SK-N-SH (cell line): Measurements from ENCODE around the gene MRM1. TPM values are rescaled to one million over a fixed set of nuclear protein-coding genes. Genes with fewer than 3 reads are reported as not detected.

Experiments
- CTCF ChIA-PET: fragments of 300-600, 350-600 bp; formaldehyde crosslinking; extraction: SDS; loops from one replicate; lab custom pipeline; 2021; lab: Yijun Ruan, JAX
- POLR2A ChIA-PET: fragments of 350-600 bp; sonication (Branson Sonifier 250); formaldehyde crosslinking; extraction: SDS; loops from one replicate; lab custom pipeline; 2020; ENCODE audit warnings: antibody characterized with exemption, inconsistent platforms; lab: Yijun Ruan, JAX
- DNase-seq: peaks from one replicate; pipeline ENCODE4 v3.0.0; 2012
- H2AFZ ChIP-seq: fragments of 200-600 bp; sonication (generic); 2 replicates; pipeline ENCODE4 v1.8.1; 2016; ENCODE audit warnings: antibody characterized with exemption, mild to moderate bottlenecking, low read depth
- H3F3A ChIP-seq: fragments of 200-600 bp; sonication (generic); replicated peaks from 2 replicates; pipeline ENCODE3; 2016; ENCODE audit warnings: antibody characterized with exemption, mild to moderate bottlenecking; ENCODE audit not compliant: insufficient read depth
- H3K27ac ChIP-seq, 2 experiments: fragments of 200-500 bp in 1 of 2; fragments of 200-600 bp in 1 of 2; sonication (Bioruptor generic) in 1 of 2; sonication (generic), shearing (Covaris generic) in 1 of 2; 2 replicates each; pipeline versions ENCODE4 v1.5.1 to v1.6.1; 2014 to 2016; ENCODE audit warnings: low read depth in 2 of 2, inconsistent platforms in 1 of 2, low read length in 1 of 2, mild to moderate bottlenecking in 1 of 2, mixed read lengths in 1 of 2
- H3K27me3 ChIP-seq: fragments of 200-600 bp; sonication (generic), shearing (Covaris generic); 2 replicates; pipeline ENCODE4 v1.6.1; 2016; ENCODE audit warnings: mixed run types; ENCODE audit not compliant: insufficient read depth
- H3K36me3 ChIP-seq, 2 experiments: fragments of 200-500 bp in 1 of 2; fragments of 200-600 bp in 1 of 2; sonication (Bioruptor generic) in 1 of 2; sonication (generic) in 1 of 2; replicated peaks in 1 of 2; 2 replicates each; pipeline versions ENCODE3 to v1.5.1; 2014 to 2016; ENCODE audit warnings: low read length in 1 of 2, mild to moderate bottlenecking in 1 of 2; ENCODE audit not compliant: insufficient read depth in 2 of 2, control insufficient read depth in 1 of 2
- H3K4me1 ChIP-seq, 2 experiments: fragments of 200-500 bp in 1 of 2; fragments of 200-600 bp in 1 of 2; sonication (Bioruptor generic) in 1 of 2; sonication (generic), shearing (Covaris generic) in 1 of 2; 2 replicates each; pipeline versions ENCODE4 v1.5.1 to v1.6.1; 2014 to 2016; ENCODE audit warnings: low read depth in 1 of 2, low read length in 1 of 2, mixed run types in 1 of 2; ENCODE audit not compliant: insufficient read depth in 2 of 2, control insufficient read depth in 1 of 2
- H3K4me2 ChIP-seq: fragments of 200-600 bp; sonication (generic), shearing (Covaris generic); 2 replicates; pipeline ENCODE4 v1.6.1; 2017; ENCODE audit warnings: mixed run types
- H3K4me3 ChIP-seq, 2 experiments: fragments of 200-500 bp in 1 of 2; fragments of 200-600 bp in 1 of 2; sonication (Bioruptor generic) in 1 of 2; sonication (generic), shearing (Covaris generic) in 1 of 2; 2 replicates each; pipeline versions ENCODE4 v1.5.1 to v1.8.1; 2014 to 2016; ENCODE audit warnings: low read depth in 2 of 2, inconsistent platforms in 1 of 2, low read length in 1 of 2, mild to moderate bottlenecking in 1 of 2, mixed read lengths in 1 of 2, moderate library complexity in 1 of 2
- H3K79me2 ChIP-seq: fragments of 200-600 bp; sonication (generic); 2 replicates; pipeline ENCODE4 v1.8.1; 2017; ENCODE audit warnings: mild to moderate bottlenecking; ENCODE audit not compliant: insufficient read depth
- H3K9ac ChIP-seq: fragments of 200-600 bp; sonication (generic); 2 replicates; pipeline ENCODE4 v1.6.1; 2017; ENCODE audit warnings: mixed run types
- H3K9me2 ChIP-seq: fragments of 200-600 bp; sonication (generic); 2 replicates; pipeline ENCODE4 v1.6.1; 2017; ENCODE audit warnings: mixed run types
- H3K9me3 ChIP-seq: fragments of 200-600 bp; sonication (generic); 2 replicates; pipeline ENCODE4 v1.6.1; 2017; ENCODE audit warnings: mixed run types, mild to moderate bottlenecking, moderate library complexity
- H4K20me1 ChIP-seq: fragments of 200-600 bp; sonication (generic); 2 replicates; pipeline ENCODE4 v1.6.1; 2017; ENCODE audit warnings: mild to moderate bottlenecking, mixed run types; ENCODE audit not compliant: insufficient read depth
- CTCF ChIP-seq: fragments of 200-600 bp; sonication (generic); IDR thresholded peaks from 2 replicates; pipeline ENCODE4 v1.6.1; 2017; ENCODE audit warnings: antibody characterized with exemption, mild to moderate bottlenecking, moderate library complexity
- ELF1 ChIP-seq: IDR thresholded peaks from 2 replicates; pipeline ENCODE4 v1.4.0; 2012
- EP300 ChIP-seq, 2 experiments: IDR thresholded peaks; 2 replicates each; pipeline versions ENCODE4 v1.4.0 to v1.6.1; 2012; ENCODE audit warnings: borderline replicate concordance in 1 of 2, low read depth in 1 of 2, low read length in 1 of 2
- FOSL2 ChIP-seq: IDR thresholded peaks from 2 replicates; pipeline ENCODE4 v1.4.0; 2012; ENCODE audit warnings: low read depth, mild to moderate bottlenecking, moderate library complexity, borderline replicate concordance
- FOXJ3 ChIP-seq: sonication (generic); formaldehyde crosslinking; IDR thresholded peaks from 2 replicates; pipeline ENCODE4 v1.5.1; 2020; ENCODE audit warnings: mild to moderate bottlenecking, missing genetic modification reagents
- FOXM1 ChIP-seq: IDR thresholded peaks from 2 replicates; pipeline ENCODE4 v1.4.0; 2012; ENCODE audit warnings: low read depth, mild to moderate bottlenecking
- GABPA ChIP-seq: IDR thresholded peaks from 2 replicates; pipeline ENCODE4 v1.4.0; 2012; ENCODE audit warnings: low read depth, mild to moderate bottlenecking
- IRF3 ChIP-seq: fragments of 150-350 bp; IDR thresholded peaks from 2 replicates; pipeline ENCODE4 v1.6.1; 2016; ENCODE audit warnings: mild to moderate bottlenecking, low read depth, low read length
- MAX ChIP-seq: IDR thresholded peaks from 2 replicates; pipeline ENCODE4 v1.4.0; 2012; ENCODE audit warnings: low read depth
- MXI1 ChIP-seq: IDR thresholded peaks from 2 replicates; pipeline ENCODE4 v1.6.1; 2012; ENCODE audit warnings: mild to moderate bottlenecking, low read depth, low read length, improper control_type of control experiment
- NRF1 ChIP-seq: IDR thresholded peaks from 2 replicates; pipeline ENCODE4 v1.6.1; 2012; ENCODE audit warnings: low read depth, mild to moderate bottlenecking, low read length
- PBX3 ChIP-seq: IDR thresholded peaks from 2 replicates; pipeline ENCODE4; 2012
- POLR2AphosphoS5 ChIP-seq: IDR thresholded peaks from 2 replicates; pipeline ENCODE4 v1.6.1; 2012; ENCODE audit warnings: low read depth, low read length
- RAD21 ChIP-seq: IDR thresholded peaks from 2 replicates; pipeline ENCODE4 v1.6.1; 2012; ENCODE audit warnings: mild to moderate bottlenecking, low read length
- RCOR1 ChIP-seq: fragments of 150-350 bp; IDR thresholded peaks from 2 replicates; pipeline ENCODE4 v1.6.1; 2017; ENCODE audit warnings: antibody characterized with exemption, low read length
- SMC3 ChIP-seq: IDR thresholded peaks from 2 replicates; pipeline ENCODE4 v1.6.1; 2012; ENCODE audit warnings: low read depth, low read length, improper control_type of control experiment
- TAF1 ChIP-seq: IDR thresholded peaks from 2 replicates; pipeline ENCODE4 v1.6.1; 2012; ENCODE audit warnings: low read depth, mild to moderate bottlenecking, low read length, moderate library complexity, borderline replicate concordance
- TEAD4 ChIP-seq: IDR thresholded peaks from 2 replicates; pipeline ENCODE4 v1.4.0; 2012; ENCODE audit warnings: mild to moderate bottlenecking, borderline replicate concordance; ENCODE audit not compliant: insufficient read depth
- USF2 ChIP-seq: fragments of 150-350 bp; IDR thresholded peaks from 2 replicates; pipeline ENCODE4 v1.6.1; 2017; ENCODE audit warnings: antibody characterized with exemption, low read length, low read depth, borderline replicate concordance
- WGBS: methylation state at CpG from one replicate; pipeline ENCODE4 v1.1.6; 2017; ENCODE audit warnings: low lambda C conversion rate; 5-methylcytosine and 5-hydroxymethylcytosine counted together
- polyA plus RNA-seq, 3 experiments: library from polyadenylated mRNA; depleted of rRNA; stranded (reverse); fragments of >200 nt; gene quantifications; 2 replicates each; pipeline ENCODE4 v1.2.3, GENCODE V29; 2012

Gene MRM1
- polyA plus RNA-seq, 1 of the 3 experiments (the other 2 are of a cell fraction) = 9.8 TPM

- peaks cover 0 to 18% of the 10 kb centered on the region in 2 experiments; a peak in 1 of 4 replicates for H3K4me1 ChIP-seq
- peak overlapping the region in 1 of 2 experiments; percentile 55; a peak in 1 of 4 replicates for H3K4me3 ChIP-seq
- H3K36me3 ChIP-seq = no peaks in the 10 kb centered on the region
- H3K9ac ChIP-seq = no peak overlapping the region
- no peaks in the 10 kb centered on the region for H3K9me2 ChIP-seq
- peak; percentile 89 for DNase-seq
- no peak overlapping the region for H3K4me2 ChIP-seq
- H3F3A ChIP-seq = no peaks in the 10 kb centered on the region
- TF ChIP-seq PBX3 (no peak), CTCF (peak; percentile 96), MAX (peak; percentile 66; the same call in 1 of the 2 replicates), SMC3 (peak; percentile 93), ELF1 (no peak), IRF3 (no peak), NRF1 (no peak), GABPA (no peak), RAD21 (peak; percentile 98), MXI1 (no peak), RCOR1 (peak; percentile 25; the same call in 1 of the 2 replicates)
- H3K27me3 ChIP-seq = no peaks in the 10 kb centered on the region
- 26% methylated on average over 7 of the region's 14 CpGs for WGBS
- H2AFZ ChIP-seq = no peak overlapping the region
- H3K27ac ChIP-seq = no peak overlapping the region
- CTCF ChIA-PET = interaction anchor here (0.5 to 13.5 kb wide), 66 partner anchors 9 to 744 kb away, joined by 3 to 236 read pairs (median 4); partner anchors contain the start of genes AATF, LHX1 and MRM1
- H4K20me1 ChIP-seq = no peaks in the 10 kb centered on the region
- H3K79me2 ChIP-seq = no peaks in the 10 kb centered on the region
- no peaks in the 10 kb centered on the region for H3K9me3 ChIP-seq
- POLR2A ChIA-PET = no interaction called here
These were observed 28.0 kb downstream of the MRM1 start for GRCh38 chr17:36629252-36629847.

GRCh38 chr17:36629970-36630502 lies 28.7 kb downstream of the MRM1 start:
- H3K36me3 ChIP-seq = no peaks in the 10 kb centered on the region
- H3K4me2 ChIP-seq = no peak overlapping the region
- POLR2A ChIA-PET = no interaction called here
- no peaks in the 10 kb centered on the region for H3K9me2 ChIP-seq
- no peaks in the 10 kb centered on the region for H3K9me3 ChIP-seq
- no peak overlapping the region for H2AFZ ChIP-seq
- no peak overlapping the region for H3K4me3 ChIP-seq
- no peaks in the 10 kb centered on the region for H3K27me3 ChIP-seq
- peaks cover 0 to 18% of the 10 kb centered on the region in 2 experiments; a peak in 1 of 4 replicates for H3K4me1 ChIP-seq
- H3F3A ChIP-seq = no peaks in the 10 kb centered on the region
- WGBS = 68% methylated on average over 7 of the region's 8 CpGs
- H3K27ac ChIP-seq = no peak overlapping the region
- DNase-seq = no peak
- CTCF ChIA-PET = interaction anchor here (0.6 to 13.5 kb wide), 52 partner anchors 9 to 744 kb away, joined by 3 to 236 read pairs (median 6); partner anchors contain the start of genes AATF, LHX1 and MRM1
- H3K79me2 ChIP-seq = no peaks in the 10 kb centered on the region
- no peaks in the 10 kb centered on the region for H4K20me1 ChIP-seq
- H3K9ac ChIP-seq = no peak overlapping the region
- TF ChIP-seq CTCF (no peak), FOXM1 (no peak), TAF1 (no peak), POLR2AphosphoS5 (no peak), SMC3 (no peak), RCOR1 (no peak), TEAD4 (no peak), EP300 (IDR thresholded peaks at IDR 0.05; ENCODE audit: borderline replicate concordance in 1 of 2, low read depth in 1 of 2, low read length in 1 of 2) (no peak), FOXJ3 (no peak), USF2 (no peak), FOSL2 (no peak)
